Tibial artery (tissue), 4 donors: ENCODE results near the gene C1orf21.

Experiments
- DNase-seq, 2 donors: peaks; one replicate each; pipeline ENCODE4 v3.0.0-alpha.2; 2019
- H3K27ac ChIP-seq, 2 donors: fragments of 200-600 bp; sonication (generic) in 1 of 2; 1 replicate in 1 of 2; 2 replicates in 1 of 2; pipeline ENCODE4 v1.5.1; 2018 to 2019; ENCODE audit warnings: mild to moderate bottlenecking in 1 of 2
- H3K27me3 ChIP-seq, 2 donors: fragments of 200-600 bp; sonication (generic) in 1 of 2; one replicate each; pipeline versions ENCODE4 v1.5.1 to v1.6.0; 2016 to 2019
- H3K36me3 ChIP-seq, 3 donors: fragments of 200-600 bp; sonication (generic) in 2 of 3; one replicate each; pipeline ENCODE4 v1.5.1; 2016 to 2019; ENCODE audit warnings: mild to moderate bottlenecking in 2 of 3
- H3K4me1 ChIP-seq, 4 donors: fragments of 200-600 bp; sonication (generic) in 2 of 4; 1 replicate in 3 of 4; 2 replicates in 1 of 4; pipeline ENCODE4 v1.5.1; 2016 to 2019
- H3K4me3 ChIP-seq, 2 donors: fragments of 200-600 bp; sonication (generic) in 1 of 2; 1 replicate in 1 of 2; 2 replicates in 1 of 2; pipeline ENCODE4 v1.5.1; 2018 to 2019; ENCODE audit warnings: mild to moderate bottlenecking in 2 of 2
- H3K9me3 ChIP-seq, 3 donors: fragments of 200-600 bp; sonication (generic) in 1 of 3; one replicate each; pipeline ENCODE4 v1.5.1; 2016 to 2019
- intact Hi-C: fragments of 100-400 bp; cut with DNase I; formaldehyde crosslinking; loops from one replicate; pipeline ENCODE4 v1.15.0; 2023; ENCODE audit warnings: low total_unique reads
- TF ChIP-seq, protein P1 (sequence below), 2 experiments: fragments of 200-600 bp in 1 of 2; fragments of 450-650 bp in 1 of 2; IDR thresholded peaks; one replicate each; pipeline ENCODE4 v1.5.1; 2017 to 2019; ENCODE audit warnings: antibody characterized with exemption in 2 of 2, mild to moderate bottlenecking in 1 of 2, moderate library complexity in 1 of 2

C1orf21 gene

DNA sequence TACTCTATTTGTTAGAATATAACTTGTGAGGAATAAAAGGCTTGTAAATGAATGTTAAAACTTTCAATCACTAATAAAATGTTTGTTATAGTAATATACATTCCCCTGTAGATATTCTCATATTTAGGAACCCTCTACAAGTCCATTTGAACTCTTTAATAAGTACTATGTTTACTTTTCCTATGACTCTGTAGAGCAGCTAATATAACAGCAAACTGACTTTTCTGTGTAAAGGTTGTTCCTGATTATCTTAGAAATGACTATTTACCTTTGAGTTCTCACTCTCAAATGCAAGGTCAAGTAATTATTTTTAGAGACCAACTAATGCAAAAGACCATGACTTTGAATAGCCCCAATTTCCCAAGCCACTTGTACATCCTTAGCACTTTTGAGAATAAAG, 130.3 kb downstream of the C1orf21 start:
- TF ChIP-seq, protein P1, sequence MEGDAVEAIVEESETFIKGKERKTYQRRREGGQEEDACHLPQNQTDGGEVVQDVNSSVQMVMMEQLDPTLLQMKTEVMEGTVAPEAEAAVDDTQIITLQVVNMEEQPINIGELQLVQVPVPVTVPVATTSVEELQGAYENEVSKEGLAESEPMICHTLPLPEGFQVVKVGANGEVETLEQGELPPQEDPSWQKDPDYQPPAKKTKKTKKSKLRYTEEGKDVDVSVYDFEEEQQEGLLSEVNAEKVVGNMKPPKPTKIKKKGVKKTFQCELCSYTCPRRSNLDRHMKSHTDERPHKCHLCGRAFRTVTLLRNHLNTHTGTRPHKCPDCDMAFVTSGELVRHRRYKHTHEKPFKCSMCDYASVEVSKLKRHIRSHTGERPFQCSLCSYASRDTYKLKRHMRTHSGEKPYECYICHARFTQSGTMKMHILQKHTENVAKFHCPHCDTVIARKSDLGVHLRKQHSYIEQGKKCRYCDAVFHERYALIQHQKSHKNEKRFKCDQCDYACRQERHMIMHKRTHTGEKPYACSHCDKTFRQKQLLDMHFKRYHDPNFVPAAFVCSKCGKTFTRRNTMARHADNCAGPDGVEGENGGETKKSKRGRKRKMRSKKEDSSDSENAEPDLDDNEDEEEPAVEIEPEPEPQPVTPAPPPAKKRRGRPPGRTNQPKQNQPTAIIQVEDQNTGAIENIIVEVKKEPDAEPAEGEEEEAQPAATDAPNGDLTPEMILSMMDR (IDR thresholded peaks at IDR 0.05) = no peak
- no peak for DNase-seq
- intact Hi-C loops = no loop called here
- Histone ChIP-seq H3K27me3 (no peaks in the 10 kb centered on the region), H3K4me1 (peaks cover 0 to 15% (median 0%) of the 10 kb centered on the region in 4 donors), H3K27ac (no peak overlapping the region), H3K4me3 (no peak overlapping the region), H3K36me3 (no peaks in the 10 kb centered on the region), H3K9me3 (no peaks in the 10 kb centered on the region)

DNA sequence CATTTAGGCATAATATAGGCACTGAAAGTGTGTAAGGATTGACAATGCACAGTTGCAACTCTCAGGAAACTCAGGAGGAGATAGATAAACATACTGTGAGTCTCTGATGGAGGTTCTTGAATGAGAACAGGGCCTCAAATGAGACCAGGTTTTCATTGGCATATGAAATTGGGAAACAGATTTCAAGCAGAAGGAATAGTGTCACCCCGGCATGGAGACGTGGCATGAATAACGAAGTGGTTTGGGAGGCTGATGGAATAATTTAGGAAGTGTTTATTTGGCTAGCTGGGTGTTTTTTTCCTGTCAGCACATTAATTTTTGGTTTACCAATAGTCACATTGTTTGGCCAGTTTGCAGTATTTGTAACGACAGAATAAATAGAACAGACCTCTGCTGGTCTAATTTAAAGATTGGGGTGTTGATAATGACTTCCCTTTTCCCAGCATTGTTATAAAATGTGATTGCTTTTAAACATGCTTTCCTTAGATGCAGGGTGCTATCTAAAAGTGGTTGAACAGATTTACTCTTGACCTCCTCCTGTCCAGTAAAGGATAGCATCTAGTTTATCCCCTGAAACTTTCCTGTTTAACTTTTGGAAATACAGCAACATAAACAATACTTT, 132.0 kb downstream of the C1orf21 start:
- Histone ChIP-seq H3K36me3 (no peaks in the 10 kb centered on the region), H3K9me3 (no peaks in the 10 kb centered on the region), H3K27ac (no peak overlapping the region), H3K4me1 (peaks cover 0 to 10% (median 0%) of the 10 kb centered on the region in 4 donors), H3K4me3 (no peak overlapping the region), H3K27me3 (no peaks in the 10 kb centered on the region)
- TF ChIP-seq, protein P1 (IDR thresholded peaks at IDR 0.05) = no peak
- DNase-seq = no peak
- intact Hi-C loops = no loop called here

DNA sequence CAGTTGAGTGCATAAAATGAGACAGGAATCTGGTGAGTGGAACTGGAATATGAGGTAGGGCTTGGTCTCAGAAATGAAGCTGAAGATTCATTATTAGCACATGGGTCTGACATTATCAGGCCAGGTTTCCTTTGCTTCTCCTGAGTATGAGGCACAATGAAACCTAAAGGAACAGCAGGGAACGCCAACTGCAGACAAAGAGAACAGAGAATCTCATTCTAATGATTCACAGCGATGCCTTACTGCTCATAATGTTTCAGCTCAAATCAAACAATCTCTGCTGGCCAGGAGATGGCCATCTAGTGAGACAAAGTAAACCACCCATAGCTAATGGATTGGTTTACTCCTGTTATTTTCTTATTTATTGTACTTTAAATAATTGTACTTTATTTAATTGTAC, 133.5 kb downstream of the C1orf21 start:
- no peak overlapping the region for H3K27ac ChIP-seq
- TF ChIP-seq, protein P1 (IDR thresholded peaks at IDR 0.05) = no peak
- H3K27me3 ChIP-seq = no peaks in the 10 kb centered on the region

DNA sequence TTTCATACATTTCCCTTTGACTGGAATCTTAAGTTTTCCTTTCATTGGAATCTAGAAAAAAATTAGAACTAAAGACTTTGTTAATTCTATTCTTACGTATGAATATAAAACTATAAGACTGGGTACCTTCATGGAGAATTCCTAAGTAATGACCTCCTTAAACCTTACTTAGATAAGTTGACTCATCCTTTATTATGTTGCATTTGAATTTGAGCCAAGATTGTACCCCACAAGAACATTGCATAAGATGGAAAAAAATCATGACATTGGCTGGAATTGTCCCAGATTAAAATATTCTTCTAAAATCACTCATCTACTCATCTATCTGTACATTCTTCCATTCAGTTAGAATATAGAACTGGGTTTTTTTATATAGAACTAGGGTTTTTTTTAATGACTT, 137.4 kb downstream of the C1orf21 start:
- intact Hi-C loops = no loop called here
- TF ChIP-seq, protein P1 (IDR thresholded peaks at IDR 0.05) = no peak
- no peak overlapping the region for H3K27ac ChIP-seq
- H3K36me3 ChIP-seq = no peaks in the 10 kb centered on the region
- no peak for DNase-seq
- no peaks in the 10 kb centered on the region for H3K27me3 ChIP-seq
- no peaks in the 10 kb centered on the region for H3K4me1 ChIP-seq
- H3K9me3 ChIP-seq = no peaks in the 10 kb centered on the region
- no peak overlapping the region for H3K4me3 ChIP-seq

More for the DNA sequence above, 133.5 kb downstream of the C1orf21 start:
- Histone ChIP-seq H3K36me3 (no peaks in the 10 kb centered on the region), H3K4me1 (no peaks in the 10 kb centered on the region), H3K9me3 (no peaks in the 10 kb centered on the region), H3K4me3 (no peak overlapping the region)
- intact Hi-C loops = no loop called here
- no peak for DNase-seq

DNA sequence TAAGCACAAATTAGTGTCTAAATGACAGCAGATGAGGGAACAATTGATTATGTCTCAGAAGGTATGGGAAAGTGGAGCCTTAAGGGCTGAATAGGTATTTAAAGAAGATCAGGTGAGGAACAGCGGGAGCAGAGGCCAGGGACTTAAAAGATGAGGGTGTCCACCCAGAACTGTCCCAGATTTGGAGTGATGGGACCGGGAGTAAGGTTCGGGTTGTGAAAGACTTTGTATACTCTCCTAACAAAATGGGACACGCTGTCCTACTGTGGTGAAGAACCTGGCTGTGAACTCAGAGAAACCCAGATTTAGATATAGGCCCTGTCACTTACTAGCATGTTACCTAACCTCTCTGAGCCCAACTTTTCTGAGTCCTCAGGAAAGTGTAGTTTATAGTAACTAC, 140.6 kb downstream of the C1orf21 start:
- Histone ChIP-seq H3K27ac (no peak overlapping the region), H3K36me3 (no peaks in the 10 kb centered on the region), H3K4me1 (no peaks in the 10 kb centered on the region), H3K4me3 (no peak overlapping the region), H3K27me3 (no peaks in the 10 kb centered on the region), H3K9me3 (no peaks in the 10 kb centered on the region)
- no peak for DNase-seq
- intact Hi-C loops = no loop called here
- TF ChIP-seq, protein P1 (IDR thresholded peaks at IDR 0.05) = no peak

DNA sequence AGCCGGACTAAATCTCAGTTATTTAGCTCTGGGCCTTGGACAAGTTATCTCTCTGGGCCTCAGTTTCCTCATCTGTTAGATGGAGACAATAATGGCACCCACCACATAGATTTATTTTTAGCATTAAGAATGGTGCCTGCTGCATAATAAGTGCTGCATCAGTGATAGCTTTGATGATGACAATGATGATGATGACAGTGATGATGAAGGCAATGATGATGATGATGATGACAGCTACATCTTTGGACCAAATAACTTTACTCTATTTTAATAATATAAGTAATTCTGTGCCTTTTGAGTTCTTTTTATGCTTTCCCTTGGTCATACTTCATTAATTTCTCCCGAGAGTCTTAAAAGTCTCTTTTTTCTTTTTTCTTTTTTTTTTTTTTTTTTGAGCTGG, 143.4 kb downstream of the C1orf21 start:
- Histone ChIP-seq H3K4me3 (no peak overlapping the region), H3K9me3 (no peaks in the 10 kb centered on the region), H3K27ac (no peak overlapping the region), H3K4me1 (peaks cover 0 to 6% (median 0%) of the 10 kb centered on the region in 4 donors), H3K27me3 (no peaks in the 10 kb centered on the region), H3K36me3 (no peaks in the 10 kb centered on the region)
- intact Hi-C loops = no loop called here
- TF ChIP-seq, protein P1 (IDR thresholded peaks at IDR 0.05) = no peak
- DNase-seq = no peak
